ENCODE measurements around the gene FGF9. TPM values are rescaled to one million over a fixed set of nuclear protein-coding genes. Genes with fewer than 3 reads are reported as not detected.

The FGF9 gene
- total and polyA plus RNA-seq, 4 donors, result 0.05 to 1.7 (median 1.3) TPM

DNA sequence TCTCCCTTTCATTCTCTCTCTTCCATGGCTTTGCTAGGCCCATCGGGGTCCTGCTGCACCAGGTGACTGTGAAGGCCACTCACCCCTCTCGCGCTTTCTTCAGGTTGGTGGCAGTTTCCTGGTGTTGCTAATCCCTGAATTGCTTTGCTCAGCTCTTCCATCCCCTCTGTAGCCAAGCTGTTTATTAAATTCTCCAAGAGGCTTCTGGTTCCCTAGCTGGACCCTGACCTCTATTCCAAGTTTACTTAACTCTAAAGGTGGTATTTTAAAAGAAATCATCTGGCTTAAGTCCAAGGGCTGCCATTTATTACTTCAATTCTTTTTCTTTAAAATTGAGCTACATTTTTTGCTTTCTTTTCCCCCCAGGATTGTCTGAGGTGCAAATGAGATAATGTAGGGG is 34.2 kb upstream of the FGF9 start:
- peaks cover 0 to 8% (median 0%) of the 10 kb centered on the region in 5 donors for H3K4me1 ChIP-seq (ENCODE audit: control insufficient read depth in 5 of 5, insufficient read depth in 5 of 5, low read length in 5 of 5)
- H3K27ac ChIP-seq (ENCODE audit: low read depth in 1 of 2, low read length in 1 of 2), result no peak overlapping the region
- WGBS, 2 donors, result 93 to 94% methylated on average over 3 of the region's 3 CpGs
- ATAC-seq (ENCODE audit: insufficient read depth, low FRiP score) (no peak), DNase-seq (no peak)
- peaks cover 0 to 3% (median 0%) of the 10 kb centered on the region in 4 donors for H3K9me3 ChIP-seq (ENCODE audit: control insufficient read depth in 4 of 4, insufficient read depth in 3 of 4, low read length in 3 of 4)
- H3K36me3 ChIP-seq (ENCODE audit: control insufficient read depth in 4 of 4, insufficient read depth in 4 of 4, low read length in 4 of 4), result no peaks in the 10 kb centered on the region
- H3K27me3 ChIP-seq (ENCODE audit: control insufficient read depth in 3 of 3, insufficient read depth in 3 of 3, low read length in 2 of 3), result no peaks in the 10 kb centered on the region
- TF ChIP-seq, protein P1, sequence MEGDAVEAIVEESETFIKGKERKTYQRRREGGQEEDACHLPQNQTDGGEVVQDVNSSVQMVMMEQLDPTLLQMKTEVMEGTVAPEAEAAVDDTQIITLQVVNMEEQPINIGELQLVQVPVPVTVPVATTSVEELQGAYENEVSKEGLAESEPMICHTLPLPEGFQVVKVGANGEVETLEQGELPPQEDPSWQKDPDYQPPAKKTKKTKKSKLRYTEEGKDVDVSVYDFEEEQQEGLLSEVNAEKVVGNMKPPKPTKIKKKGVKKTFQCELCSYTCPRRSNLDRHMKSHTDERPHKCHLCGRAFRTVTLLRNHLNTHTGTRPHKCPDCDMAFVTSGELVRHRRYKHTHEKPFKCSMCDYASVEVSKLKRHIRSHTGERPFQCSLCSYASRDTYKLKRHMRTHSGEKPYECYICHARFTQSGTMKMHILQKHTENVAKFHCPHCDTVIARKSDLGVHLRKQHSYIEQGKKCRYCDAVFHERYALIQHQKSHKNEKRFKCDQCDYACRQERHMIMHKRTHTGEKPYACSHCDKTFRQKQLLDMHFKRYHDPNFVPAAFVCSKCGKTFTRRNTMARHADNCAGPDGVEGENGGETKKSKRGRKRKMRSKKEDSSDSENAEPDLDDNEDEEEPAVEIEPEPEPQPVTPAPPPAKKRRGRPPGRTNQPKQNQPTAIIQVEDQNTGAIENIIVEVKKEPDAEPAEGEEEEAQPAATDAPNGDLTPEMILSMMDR (IDR thresholded peaks at IDR 0.05; ENCODE audit: control extremely low read depth, extremely low read depth), result no peak
- H3K4me3 ChIP-seq, result no peak overlapping the region
- H3K9ac ChIP-seq (ENCODE audit: insufficient read depth in 1 of 2, low read length in 2 of 2), result no peak overlapping the region

DNA sequence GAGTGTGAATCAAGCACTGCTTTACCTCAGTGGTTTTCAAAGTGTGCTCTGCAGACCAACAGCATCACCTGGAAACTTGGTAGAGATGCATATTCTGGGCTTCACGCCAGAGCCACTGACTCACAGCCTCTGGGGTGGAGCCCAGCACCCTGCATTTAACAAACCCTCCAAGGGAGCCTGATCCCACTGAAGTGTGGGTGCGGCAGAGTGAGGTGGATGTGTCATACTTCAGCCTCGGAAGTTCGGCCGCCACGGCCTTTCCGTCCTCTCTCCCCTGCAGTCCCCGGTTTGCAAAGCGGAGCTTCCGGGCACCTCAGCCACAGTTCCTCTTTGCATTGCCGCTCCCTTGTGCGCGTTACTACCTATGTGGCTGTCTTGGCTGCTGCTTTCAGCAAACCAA is 33.6 kb upstream of the FGF9 start:
- WGBS, 2 donors, result 46 to 74% methylated on average over 13 of the region's 13 CpGs
- Histone ChIP-seq H3K27ac (ENCODE audit: low read depth in 1 of 2, low read length in 1 of 2) (peak overlapping the region in 1 of 2 donors; percentile 32), H3K4me3 (no peak overlapping the region), H3K36me3 (ENCODE audit: control insufficient read depth in 4 of 4, insufficient read depth in 4 of 4, low read length in 4 of 4) (no peaks in the 10 kb centered on the region), H3K9ac (ENCODE audit: insufficient read depth in 1 of 2, low read length in 2 of 2) (no peak overlapping the region), H3K4me1 (ENCODE audit: control insufficient read depth in 5 of 5, insufficient read depth in 5 of 5, low read length in 5 of 5) (peaks cover 0 to 8% (median 0%) of the 10 kb centered on the region in 5 donors), H3K9me3 (ENCODE audit: control insufficient read depth in 4 of 4, insufficient read depth in 3 of 4, low read length in 3 of 4) (no peaks in the 10 kb centered on the region), H3K27me3 (ENCODE audit: control insufficient read depth in 3 of 3, insufficient read depth in 3 of 3, low read length in 2 of 3) (no peaks in the 10 kb centered on the region)
- TF ChIP-seq, protein P1 (IDR thresholded peaks at IDR 0.05; ENCODE audit: control extremely low read depth, extremely low read depth), result no peak
- DNase-seq, result no peak
- ATAC-seq (ENCODE audit: insufficient read depth, low FRiP score), result peak; percentile 92

DNA sequence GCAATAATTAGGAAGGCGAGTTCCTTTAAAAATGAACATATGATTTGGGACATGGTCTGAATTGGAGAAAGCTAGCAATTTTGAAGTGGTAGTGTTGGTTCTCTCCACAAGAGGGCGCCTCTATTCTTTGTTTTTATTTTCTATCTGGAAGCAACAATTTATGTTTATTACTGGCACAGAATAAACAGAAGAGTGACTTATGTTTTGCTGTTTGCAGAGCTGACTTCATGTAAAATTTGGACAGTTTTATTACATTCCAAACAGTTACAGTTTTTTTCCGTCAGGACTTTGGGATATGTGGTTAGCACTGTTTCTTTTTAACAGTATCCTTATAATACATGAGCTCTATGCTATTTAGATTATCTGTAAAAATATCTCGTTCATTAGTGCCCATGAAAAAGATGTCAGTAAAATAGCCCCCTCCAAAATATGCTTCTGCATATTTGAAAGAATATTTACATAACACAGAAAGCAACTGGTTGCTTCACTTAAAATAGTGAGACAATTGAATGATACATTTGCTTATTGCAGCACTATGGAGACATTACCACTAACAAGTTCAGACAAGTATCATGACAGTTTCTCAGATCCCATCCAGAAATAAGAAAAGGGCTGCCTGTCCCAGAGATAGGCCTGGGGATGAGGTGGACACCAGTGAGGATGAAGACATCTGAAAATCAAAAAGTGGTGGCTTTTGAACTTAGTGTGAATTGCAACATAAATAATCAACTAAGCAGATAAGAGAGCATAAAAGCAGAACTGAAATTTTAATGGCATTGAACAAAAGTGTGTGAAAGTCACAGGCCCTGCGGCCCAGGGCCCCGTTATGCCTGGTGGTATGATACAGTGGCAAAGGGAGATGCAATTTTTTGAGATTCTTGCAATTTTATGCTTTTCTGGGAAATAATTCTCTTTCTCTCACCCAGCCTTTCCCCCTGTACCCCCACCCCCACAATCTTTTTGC is 32.3 kb upstream of the FGF9 start:
- DNase-seq (peak; percentile 48 to 74 (median 73)), ATAC-seq (ENCODE audit: insufficient read depth, low FRiP score) (peak; percentile 42)
- Histone ChIP-seq H3K4me1 (ENCODE audit: control insufficient read depth in 5 of 5, insufficient read depth in 5 of 5, low read length in 5 of 5) (peaks cover 0 to 13% (median 0%) of the 10 kb centered on the region in 5 donors), H3K9me3 (ENCODE audit: control insufficient read depth in 4 of 4, insufficient read depth in 3 of 4, low read length in 3 of 4) (no peaks in the 10 kb centered on the region), H3K4me3 (no peak overlapping the region), H3K27ac (ENCODE audit: low read depth in 1 of 2, low read length in 1 of 2) (no peak overlapping the region), H3K27me3 (ENCODE audit: control insufficient read depth in 3 of 3, insufficient read depth in 3 of 3, low read length in 2 of 3) (no peaks in the 10 kb centered on the region), H3K9ac (ENCODE audit: insufficient read depth in 1 of 2, low read length in 2 of 2) (no peak overlapping the region), H3K36me3 (ENCODE audit: control insufficient read depth in 4 of 4, insufficient read depth in 4 of 4, low read length in 4 of 4) (no peaks in the 10 kb centered on the region)
- 42 to 51% methylated on average over 6 of the region's 6 CpGs for WGBS, 2 donors
- TF ChIP-seq, protein P1 (IDR thresholded peaks at IDR 0.05; ENCODE audit: control extremely low read depth, extremely low read depth), result peak; percentile 56
